Measurements from ENCODE around the gene KRT76. TPM values are rescaled to one million over a fixed set of nuclear protein-coding genes. Genes with fewer than 3 reads are reported as not detected.
"Not testable (repeated sequence)": the region's sequence is repeated elsewhere in the genome, so short reads cannot be mapped to it uniquely, and the experiment has no call there.

KRT76 gene
- total RNA-seq, 1 experiment from 2014 or later: not detected

DNA sequence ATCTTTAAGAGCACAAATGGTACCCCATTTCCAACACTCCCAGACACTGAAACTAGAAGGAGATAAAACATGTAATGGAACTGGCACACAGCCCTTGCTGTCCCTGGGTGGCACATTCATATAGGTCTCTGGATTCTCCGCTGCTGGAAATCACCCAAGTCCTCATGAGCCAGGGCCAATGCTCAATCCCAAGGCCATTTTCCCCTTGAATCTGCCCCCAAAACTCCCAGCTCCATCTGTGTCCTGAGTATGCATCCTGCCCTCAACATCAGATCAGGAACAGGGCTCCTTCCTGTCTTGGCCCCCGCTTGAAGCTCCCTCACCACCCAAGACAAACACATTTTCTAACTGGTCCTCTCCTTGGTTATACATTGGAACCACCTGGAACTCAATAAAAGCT is 24.6 kb downstream of the KRT76 start:
- Histone ChIP-seq H3K27ac (ENCODE audit: low read length) (no peak overlapping the region), H3K9me2 (replicated peaks; ENCODE audit: low read length) (no peaks in the 10 kb centered on the region), H3K27me3 (ENCODE audit: low read length) (peaks cover 37% of the 10 kb centered on the region), H3K9me3 (ENCODE audit: low read length) (no peaks in the 10 kb centered on the region), H3K4me1 (ENCODE audit: insufficient read depth, low read length) (no peaks in the 10 kb centered on the region), H3F3A (ENCODE audit: low read length, unreplicated experiment) (no peaks in the 10 kb centered on the region), H2AFZ (ENCODE audit: low read length) (no peak overlapping the region), H3K36me3 (ENCODE audit: low read depth, low read length) (no peaks in the 10 kb centered on the region), H4K20me1 (ENCODE audit: low read length) (no peaks in the 10 kb centered on the region), H3K79me2 (ENCODE audit: low read length) (no peaks in the 10 kb centered on the region), H3K9ac (ENCODE audit: low read length) (no peak overlapping the region), H3K4me3 (ENCODE audit: low read length) (no peak overlapping the region), H3K4me2 (ENCODE audit: low read length) (no peak overlapping the region)
- no TSS peak for BruUV-seq (replicated peaks)
- intact Hi-C loops (cut with micrococcal nuclease): no loop called here
- ChIA-PET POLR2A (ENCODE audit: unreplicated experiment) (no interaction called here), CTCF (no interaction called here)
- TF ChIP-seq, protein P1, sequence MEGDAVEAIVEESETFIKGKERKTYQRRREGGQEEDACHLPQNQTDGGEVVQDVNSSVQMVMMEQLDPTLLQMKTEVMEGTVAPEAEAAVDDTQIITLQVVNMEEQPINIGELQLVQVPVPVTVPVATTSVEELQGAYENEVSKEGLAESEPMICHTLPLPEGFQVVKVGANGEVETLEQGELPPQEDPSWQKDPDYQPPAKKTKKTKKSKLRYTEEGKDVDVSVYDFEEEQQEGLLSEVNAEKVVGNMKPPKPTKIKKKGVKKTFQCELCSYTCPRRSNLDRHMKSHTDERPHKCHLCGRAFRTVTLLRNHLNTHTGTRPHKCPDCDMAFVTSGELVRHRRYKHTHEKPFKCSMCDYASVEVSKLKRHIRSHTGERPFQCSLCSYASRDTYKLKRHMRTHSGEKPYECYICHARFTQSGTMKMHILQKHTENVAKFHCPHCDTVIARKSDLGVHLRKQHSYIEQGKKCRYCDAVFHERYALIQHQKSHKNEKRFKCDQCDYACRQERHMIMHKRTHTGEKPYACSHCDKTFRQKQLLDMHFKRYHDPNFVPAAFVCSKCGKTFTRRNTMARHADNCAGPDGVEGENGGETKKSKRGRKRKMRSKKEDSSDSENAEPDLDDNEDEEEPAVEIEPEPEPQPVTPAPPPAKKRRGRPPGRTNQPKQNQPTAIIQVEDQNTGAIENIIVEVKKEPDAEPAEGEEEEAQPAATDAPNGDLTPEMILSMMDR (conservative IDR thresholded peaks at IDR 0.05; ENCODE audit: low read depth, low read length): no peak
- TF ChIP-seq EZH2 (IDR thresholded peaks at IDR 0.05; ENCODE audit: low read length, unreplicated experiment): no peak
- no peak for TF ChIP-seq EZH2phosphoT487 (IDR thresholded peaks at IDR 0.05; ENCODE audit: borderline replicate concordance, low read length)
- ATAC-seq: no peak
- DNase-seq: no peak

- TF ChIP-seq, protein P1 (conservative IDR thresholded peaks at IDR 0.05; ENCODE audit: low read depth, low read length): no peak
- TF ChIP-seq EZH2phosphoT487 (IDR thresholded peaks at IDR 0.05; ENCODE audit: borderline replicate concordance, low read length): no peak
- TF ChIP-seq EZH2 (IDR thresholded peaks at IDR 0.05; ENCODE audit: low read length, unreplicated experiment): no peak
- Histone ChIP-seq H3K4me3 (ENCODE audit: low read length) (no peak overlapping the region), H2AFZ (ENCODE audit: low read length) (no peak overlapping the region), H3K4me2 (ENCODE audit: low read length) (no peak overlapping the region), H3F3A (ENCODE audit: low read length, unreplicated experiment) (no peaks in the 10 kb centered on the region), H3K79me2 (ENCODE audit: low read length) (no peaks in the 10 kb centered on the region), H3K4me1 (ENCODE audit: insufficient read depth, low read length) (no peaks in the 10 kb centered on the region), H3K9me2 (replicated peaks; ENCODE audit: low read length) (no peaks in the 10 kb centered on the region), H3K27me3 (ENCODE audit: low read length) (peaks cover 44% of the 10 kb centered on the region), H3K27ac (ENCODE audit: low read length) (no peak overlapping the region), H3K36me3 (ENCODE audit: low read depth, low read length) (no peaks in the 10 kb centered on the region), H3K9me3 (ENCODE audit: low read length) (no peaks in the 10 kb centered on the region), H3K9ac (ENCODE audit: low read length) (no peak overlapping the region), H4K20me1 (ENCODE audit: low read length) (no peaks in the 10 kb centered on the region)
- ATAC-seq (no peak), DNase-seq (no peak)
- no TSS peak for BruUV-seq (replicated peaks)
- intact Hi-C loops (cut with micrococcal nuclease): no loop called here
- ChIA-PET CTCF (no interaction called here), POLR2A (ENCODE audit: unreplicated experiment) (no interaction called here)
Observed at GRCh38 chr12:52751795-52752194, 25.4 kb downstream of the KRT76 start.

- H3K79me2 ChIP-seq (ENCODE audit: low read length); H3K36me3 ChIP-seq (ENCODE audit: low read depth, low read length); H4K20me1 ChIP-seq (ENCODE audit: low read length); ATAC-seq; H3K4me1 ChIP-seq (ENCODE audit: insufficient read depth, low read length); H3K27ac ChIP-seq (ENCODE audit: low read length); H3K4me2 ChIP-seq (ENCODE audit: low read length); H3K9me3 ChIP-seq (ENCODE audit: low read length); H3K9me2 ChIP-seq (replicated peaks; ENCODE audit: low read length); BruUV-seq (replicated peaks); H3K4me3 ChIP-seq (ENCODE audit: low read length); H3K9ac ChIP-seq (ENCODE audit: low read length); CTCF ChIA-PET; H3F3A ChIP-seq (ENCODE audit: low read length, unreplicated experiment); intact Hi-C loops (cut with micrococcal nuclease); POLR2A ChIA-PET (ENCODE audit: unreplicated experiment); H2AFZ ChIP-seq (ENCODE audit: low read length); DNase-seq: not testable (repeated sequence)
- peaks cover 54% of the 10 kb centered on the region for H3K27me3 ChIP-seq (ENCODE audit: low read length)
Observed at GRCh38 chr12:52750532-52750931, 26.6 kb downstream of the KRT76 start.

Measured in PC-3 (cell line).